ENCODE data around the gene DSG4.
"Not testable (repeated sequence)": the region's sequence is repeated elsewhere in the genome, so short reads cannot be mapped to it uniquely, and the experiment has no call there.

DSG4 gene

GRCh38 chr18:31376477-31376876, at the start of gene DSG4:
Gene DSG4 (plus strand): TSS chr18:31376777. CDS start chr18:31376912, 135 bp downstream.
- no peak for DNase-seq

- no peak for DNase-seq
These were observed 46.7 kb upstream of the DSG4 start for GRCh38 chr18:31329787-31330438.

GRCh38 chr18:31343454-31343853, 33.1 kb upstream of the DSG4 start:
- DNase-seq, result no peak

- not testable (repeated sequence) for DNase-seq
These were observed 23.2 kb upstream of the DSG4 start for GRCh38 chr18:31353336-31353735.

- DNase-seq, result no peak
These were observed 21.6 kb upstream of the DSG4 start for GRCh38 chr18:31354990-31355389.

- no peak for DNase-seq
These were observed 20.6 kb upstream of the DSG4 start for GRCh38 chr18:31356025-31356424.

- no peak for DNase-seq
These were observed 12.4 kb upstream of the DSG4 start for GRCh38 chr18:31364190-31364589.

GRCh38 chr18:31369478-31369877, 7.1 kb upstream of the DSG4 start:
- DNase-seq, result no peak

GRCh38 chr18:31371989-31372388, 4.6 kb upstream of the DSG4 start:
- DNase-seq, result no peak

GRCh38 chr18:31373641-31374040, 2.9 kb upstream of the DSG4 start:
- no peak for DNase-seq

GRCh38 chr18:31380912-31381311, 4.3 kb downstream of the DSG4 start:
- no peak for DNase-seq

- DNase-seq, result no peak
These were observed 5.5 kb downstream of the DSG4 start for GRCh38 chr18:31382107-31382506.

GRCh38 chr18:31386741-31387140, 10.2 kb downstream of the DSG4 start:
- DNase-seq, result no peak

GRCh38 chr18:31393286-31393685, 16.7 kb downstream of the DSG4 start:
- DNase-seq, result no peak

GRCh38 chr18:31396796-31397612, 20.4 kb downstream of the DSG4 start:
- no peak for DNase-seq

GRCh38 chr18:31398191-31398590, 21.6 kb downstream of the DSG4 start:
- no peak for DNase-seq

- no peak for DNase-seq
These were observed 22.9 kb downstream of the DSG4 start for GRCh38 chr18:31399306-31400032.

- no peak for DNase-seq
These were observed 24.8 kb downstream of the DSG4 start for GRCh38 chr18:31401156-31402025.

- DNase-seq, result no peak
These were observed 25.4 kb downstream of the DSG4 start for GRCh38 chr18:31402026-31402373.

GRCh38 chr18:31403409-31403808, 26.8 kb downstream of the DSG4 start:
- DNase-seq, result no peak

GRCh38 chr18:31407649-31408048, 31.1 kb downstream of the DSG4 start:
- DNase-seq, result no peak

GRCh38 chr18:31409276-31409675, 32.7 kb downstream of the DSG4 start:
- DNase-seq, result no peak

Data from NCI-H82 (cell line).